PC-9 (cell line): ENCODE measurements around the gene SETBP1. TPM values are rescaled to one million over a fixed set of nuclear protein-coding genes. Genes with fewer than 3 reads are reported as not detected.

Experiments used
- BruUV-seq: library from RNA; stranded (reverse); fragments of 400-500 nt; replicated peaks from 2 replicates; lab custom pipeline; 2021; lab: Mats Ljungman, UMichigan
- CTCF ChIA-PET: fragments of 300-600 bp; sonication (Branson Sonifier 250); formaldehyde crosslinking; loops from one replicate; lab custom pipeline; 2022; ENCODE audit warnings: antibody characterized with exemption; lab: Charles Lee
- POLR2A ChIA-PET: fragments of 300-600 bp; sonication (Branson Sonifier 250); formaldehyde crosslinking; loops from one replicate; lab custom pipeline; 2022; ENCODE audit warnings: antibody characterized with exemption; ENCODE audit not compliant: unreplicated experiment; lab: Charles Lee
- DNase-seq, 2 experiments: peaks; one replicate each; pipeline versions ENCODE4 v3.0.0 to v3.0.0-alpha.2; 2015 to 2022; ENCODE audit warnings: mixed read lengths in 1 of 2
- H2AFZ ChIP-seq: fragments of 200-600 bp; sonication (generic); 2 replicates; pipeline ENCODE4 v1.8.1; 2017; ENCODE audit warnings: antibody characterized with exemption
- H3F3A ChIP-seq: fragments of 200-600 bp; sonication (generic); 2 replicates; pipeline ENCODE4 v1.8.1; 2017; ENCODE audit warnings: antibody characterized with exemption, mild to moderate bottlenecking, low read depth; ENCODE audit not compliant: insufficient read depth
- H3K27ac ChIP-seq: fragments of 200-600 bp; sonication (generic); 2 replicates; pipeline ENCODE4 v1.6.1; 2016; ENCODE audit warnings: mixed run types
- H3K27me3 ChIP-seq: fragments of 200-600 bp; sonication (generic); 2 replicates; pipeline ENCODE4 v1.6.1; 2016; ENCODE audit warnings: low read depth, mixed run types; ENCODE audit not compliant: insufficient read depth
- H3K36me3 ChIP-seq: fragments of 200-600 bp; sonication (generic); 2 replicates; pipeline ENCODE4 v1.6.1; 2016; ENCODE audit warnings: low read depth, mixed run types
- H3K4me1 ChIP-seq: fragments of 200-600 bp; sonication (generic); replicated peaks from 2 replicates; pipeline ENCODE4 v1.6.1; 2016; ENCODE audit warnings: mixed run types; ENCODE audit not compliant: insufficient read depth
- H3K4me2 ChIP-seq: fragments of 200-600 bp; sonication (generic); 2 replicates; pipeline ENCODE4 v1.6.1; 2017; ENCODE audit warnings: mixed run types
- H3K4me3 ChIP-seq: fragments of 200-600 bp; sonication (generic); 2 replicates; pipeline ENCODE4 v1.6.1; 2016; ENCODE audit warnings: mixed run types
- H3K79me2 ChIP-seq: fragments of 200-600 bp; sonication (generic); 2 replicates; pipeline ENCODE4 v1.6.1; 2017; ENCODE audit warnings: low read depth, mixed run types
- H3K9me2 ChIP-seq: fragments of 200-600 bp; sonication (generic); 2 replicates; pipeline ENCODE4 v1.8.1; 2017; ENCODE audit warnings: mild to moderate bottlenecking; ENCODE audit not compliant: insufficient read depth
- H3K9me3 ChIP-seq: fragments of 200-600 bp; sonication (generic); 2 replicates; pipeline ENCODE4 v1.8.1; 2016; ENCODE audit warnings: low read depth; ENCODE audit not compliant: insufficient read depth
- H4K20me1 ChIP-seq: fragments of 200-600 bp; sonication (generic); 2 replicates; pipeline ENCODE4 v1.8.1; 2017; ENCODE audit not compliant: insufficient read depth
- CTCF ChIP-seq: fragments of 200-600 bp; sonication (generic); conservative IDR thresholded peaks from 2 replicates; pipeline ENCODE4 v1.6.1; 2017; ENCODE audit warnings: mixed run types, antibody characterized with exemption, mild to moderate bottlenecking, moderate library complexity
- EZH2 ChIP-seq: fragments of 200-600 bp; sonication (generic); IDR thresholded peaks from 2 replicates; pipeline ENCODE4 v1.8.0; 2017; ENCODE audit warnings: antibody characterized with exemption, low read depth
- intact Hi-C: fragments of 100-400 bp; cut with micrococcal nuclease; formaldehyde crosslinking; loops from one replicate; pipeline ENCODE4 v1.10.0; 2022; ENCODE audit not compliant: unreplicated experiment
- total RNA-seq: library from RNA; stranded (reverse); gene quantifications from 2 replicates; pipeline ENCODE4 v1.2.3, GENCODE V29; 2021

Gene SETBP1
- total RNA-seq, 1 experiment from 2014 or later = 9.0 TPM

GRCh38 chr18:45066210-45066609 lies 385.5 kb downstream of the SETBP1 start:
- Histone ChIP-seq H3K4me1 (no peaks in the 10 kb centered on the region), H2AFZ (no peak overlapping the region), H3K27ac (no peak overlapping the region), H3F3A (no peaks in the 10 kb centered on the region), H3K27me3 (no peaks in the 10 kb centered on the region), H3K36me3 (no peaks in the 10 kb centered on the region), H3K4me3 (no peak overlapping the region), H3K4me2 (no peak overlapping the region), H4K20me1 (no peaks in the 10 kb centered on the region), H3K9me3 (no peaks in the 10 kb centered on the region), H3K79me2 (no peaks in the 10 kb centered on the region), H3K9me2 (no peaks in the 10 kb centered on the region)
- DNase-seq = no peak
- no TSS peak for BruUV-seq
- CTCF ChIA-PET = no interaction called here
- intact Hi-C loops = no loop called here
- TF ChIP-seq CTCF (no peak), EZH2 (no peak)
- POLR2A ChIA-PET = no interaction called here

GRCh38 chr18:45066886-45067285 lies 386.2 kb downstream of the SETBP1 start:
- Histone ChIP-seq H3K4me2 (no peak overlapping the region), H3K27me3 (no peaks in the 10 kb centered on the region), H3K79me2 (no peaks in the 10 kb centered on the region), H3K36me3 (no peaks in the 10 kb centered on the region), H3K27ac (no peak overlapping the region), H3K4me3 (no peak overlapping the region), H4K20me1 (no peaks in the 10 kb centered on the region), H3K9me3 (no peaks in the 10 kb centered on the region), H3K4me1 (no peaks in the 10 kb centered on the region), H3F3A (no peaks in the 10 kb centered on the region), H3K9me2 (no peaks in the 10 kb centered on the region), H2AFZ (no peak overlapping the region)
- intact Hi-C loops = no loop called here
- TF ChIP-seq EZH2 = no peak
- no peak for DNase-seq
- no TSS peak for BruUV-seq
- ChIA-PET CTCF (no interaction called here), POLR2A (no interaction called here)

- H3F3A ChIP-seq = no peaks in the 10 kb centered on the region
- H4K20me1 ChIP-seq = no peaks in the 10 kb centered on the region
- H3K9me3 ChIP-seq = no peaks in the 10 kb centered on the region
- H3K27ac ChIP-seq = no peak overlapping the region
- DNase-seq = no peak
- ChIA-PET CTCF (no interaction called here), POLR2A (no interaction called here)
- H3K36me3 ChIP-seq = no peaks in the 10 kb centered on the region
- H3K4me3 ChIP-seq = no peak overlapping the region
- H3K9me2 ChIP-seq = no peaks in the 10 kb centered on the region
- no peak overlapping the region for H3K4me2 ChIP-seq
- TF ChIP-seq CTCF (no peak), EZH2 (no peak)
- no peaks in the 10 kb centered on the region for H3K27me3 ChIP-seq
- no peaks in the 10 kb centered on the region for H3K79me2 ChIP-seq
- no peaks in the 10 kb centered on the region for H3K4me1 ChIP-seq
- BruUV-seq = no TSS peak
- intact Hi-C loops = no loop called here
- H2AFZ ChIP-seq = no peak overlapping the region
These were observed 387.9 kb downstream of the SETBP1 start for GRCh38 chr18:45068400-45069094.

GRCh38 chr18:45069546-45069945 lies 388.9 kb downstream of the SETBP1 start:
- no peak for TF ChIP-seq CTCF
- intact Hi-C loops = no loop called here
- no peak overlapping the region for H3K4me3 ChIP-seq
- H3K9me2 ChIP-seq = no peaks in the 10 kb centered on the region
- no TSS peak for BruUV-seq
- no peaks in the 10 kb centered on the region for H3K79me2 ChIP-seq
- ChIA-PET CTCF (no interaction called here), POLR2A (no interaction called here)
- no peaks in the 10 kb centered on the region for H3K4me1 ChIP-seq
- H3K9me3 ChIP-seq = no peaks in the 10 kb centered on the region
- no peak for DNase-seq
- H4K20me1 ChIP-seq = no peaks in the 10 kb centered on the region
- no peak overlapping the region for H3K27ac ChIP-seq
- H3K4me2 ChIP-seq = no peak overlapping the region
- H3F3A ChIP-seq = no peaks in the 10 kb centered on the region
- H3K36me3 ChIP-seq = no peaks in the 10 kb centered on the region
- H2AFZ ChIP-seq = no peak overlapping the region
- H3K27me3 ChIP-seq = no peaks in the 10 kb centered on the region
